IPS DF 6.9 (cell line): ENCODE measurements around the gene RAPSN.

Experiments
- DNase-seq: peaks from one replicate; pipeline ENCODE4 v3.0.0-alpha.2; 2013; ENCODE audit warnings: low read depth, low spot score
- H3K27ac ChIP-seq: one replicate; pipeline ENCODE4 v1.5.1; 2013; ENCODE audit warnings: low read length, control low read depth
- H3K27me3 ChIP-seq: 2 replicates; pipeline ENCODE4 v1.6.1; 2013; ENCODE audit warnings: mild to moderate bottlenecking, low read length; ENCODE audit not compliant: control insufficient read depth, insufficient read depth
- H3K36me3 ChIP-seq: 2 replicates; pipeline ENCODE4 v1.6.1; 2013; ENCODE audit warnings: low read length; ENCODE audit not compliant: control insufficient read depth, insufficient read depth
- H3K4me1 ChIP-seq: 2 replicates; pipeline ENCODE4 v1.6.1; 2013; ENCODE audit warnings: low read length; ENCODE audit not compliant: control insufficient read depth, insufficient read depth
- H3K4me3 ChIP-seq: 2 replicates; pipeline ENCODE4 v1.5.1; 2013; ENCODE audit warnings: mild to moderate bottlenecking, low read length
- H3K9me3 ChIP-seq: 2 replicates; pipeline ENCODE4 v1.6.1; 2013; ENCODE audit warnings: low read length, inconsistent platforms; ENCODE audit not compliant: control insufficient read depth, insufficient read depth
- WGBS: extraction: QIAGEN DNeasy Blood & Tissue Kit; methylation state at CpG from one replicate; pipeline ENCODE4 v1.1.7; 2013; ENCODE audit warnings: mixed read lengths, missing lambda C conversion rate; ENCODE audit not compliant: insufficient read length, insufficient coverage; 5-methylcytosine and 5-hydroxymethylcytosine counted together

RAPSN gene

DNA sequence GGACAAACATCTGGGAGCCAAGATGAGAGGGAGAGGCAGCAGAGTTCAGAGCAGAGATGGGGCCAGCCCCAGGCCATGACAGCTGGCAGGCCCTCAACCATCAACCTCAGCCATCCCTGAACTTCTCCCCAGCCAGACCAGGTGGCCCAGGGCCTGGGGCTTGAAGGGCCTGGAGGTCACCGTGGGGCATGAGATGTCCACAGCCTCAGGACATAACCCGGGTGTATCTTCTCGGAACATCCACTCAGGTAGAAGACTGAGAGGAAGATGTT is 53.0 kb downstream of the RAPSN start:
- no peaks in the 10 kb centered on the region for H3K9me3 ChIP-seq
- WGBS, result no CpG with 5 or more reads among the region's 3 CpGs
- no peaks in the 10 kb centered on the region; the same call in 1 of the 2 replicates for H3K4me1 ChIP-seq
- H3K36me3 ChIP-seq, result no peaks in the 10 kb centered on the region
- H3K27me3 ChIP-seq, result no peaks in the 10 kb centered on the region
- H3K4me3 ChIP-seq, result no peak overlapping the region
- no peak overlapping the region for H3K27ac ChIP-seq
- DNase-seq, result no peak

DNA sequence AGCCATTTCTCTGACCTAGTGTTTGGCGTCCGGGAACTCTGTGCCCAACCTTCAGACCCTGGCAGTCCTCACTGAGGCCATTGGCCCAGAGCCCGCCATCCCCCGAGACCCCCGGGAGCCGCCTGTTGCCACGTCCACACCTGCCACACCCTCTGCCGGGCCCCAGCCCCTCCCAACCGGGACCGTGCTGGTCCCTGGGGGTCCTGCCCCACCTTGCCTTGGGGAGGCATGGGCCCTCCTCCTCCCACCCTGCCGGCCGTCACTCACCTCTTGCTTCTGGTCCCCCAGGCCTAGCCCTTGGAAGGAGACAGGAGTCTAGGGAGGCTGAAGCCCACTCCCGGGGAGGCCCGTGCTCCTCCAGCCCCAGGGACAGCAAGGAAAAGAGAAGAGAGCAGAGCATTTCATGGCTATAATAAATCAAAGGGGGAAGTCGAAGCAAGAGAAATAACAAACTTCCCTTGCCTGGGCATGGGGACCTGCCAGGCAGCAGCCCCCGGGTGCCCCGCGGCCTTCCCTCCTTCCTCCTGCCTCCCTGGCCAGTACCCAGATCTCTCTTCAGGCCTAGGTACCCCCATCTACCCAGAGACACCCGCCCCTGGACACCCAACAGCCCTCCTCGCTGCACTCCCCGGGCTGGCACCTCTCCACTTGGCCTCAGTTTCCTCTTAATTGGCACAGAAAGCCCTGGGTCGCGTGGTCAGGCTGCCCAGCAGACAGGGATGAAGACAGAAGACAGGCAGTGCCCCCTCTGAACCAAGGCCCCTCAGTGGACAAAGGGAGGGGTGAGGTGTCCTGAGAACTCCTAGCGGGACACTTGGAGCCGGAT is 53.5 kb downstream of the RAPSN start:
- Histone ChIP-seq H3K4me3 (no peak overlapping the region), H3K4me1 (no peaks in the 10 kb centered on the region; the same call in 1 of the 2 replicates), H3K36me3 (no peaks in the 10 kb centered on the region), H3K27ac (no peak overlapping the region), H3K9me3 (no peaks in the 10 kb centered on the region), H3K27me3 (no peaks in the 10 kb centered on the region)
- no CpG with 5 or more reads among the region's 25 CpGs for WGBS
- no peak for DNase-seq

DNA sequence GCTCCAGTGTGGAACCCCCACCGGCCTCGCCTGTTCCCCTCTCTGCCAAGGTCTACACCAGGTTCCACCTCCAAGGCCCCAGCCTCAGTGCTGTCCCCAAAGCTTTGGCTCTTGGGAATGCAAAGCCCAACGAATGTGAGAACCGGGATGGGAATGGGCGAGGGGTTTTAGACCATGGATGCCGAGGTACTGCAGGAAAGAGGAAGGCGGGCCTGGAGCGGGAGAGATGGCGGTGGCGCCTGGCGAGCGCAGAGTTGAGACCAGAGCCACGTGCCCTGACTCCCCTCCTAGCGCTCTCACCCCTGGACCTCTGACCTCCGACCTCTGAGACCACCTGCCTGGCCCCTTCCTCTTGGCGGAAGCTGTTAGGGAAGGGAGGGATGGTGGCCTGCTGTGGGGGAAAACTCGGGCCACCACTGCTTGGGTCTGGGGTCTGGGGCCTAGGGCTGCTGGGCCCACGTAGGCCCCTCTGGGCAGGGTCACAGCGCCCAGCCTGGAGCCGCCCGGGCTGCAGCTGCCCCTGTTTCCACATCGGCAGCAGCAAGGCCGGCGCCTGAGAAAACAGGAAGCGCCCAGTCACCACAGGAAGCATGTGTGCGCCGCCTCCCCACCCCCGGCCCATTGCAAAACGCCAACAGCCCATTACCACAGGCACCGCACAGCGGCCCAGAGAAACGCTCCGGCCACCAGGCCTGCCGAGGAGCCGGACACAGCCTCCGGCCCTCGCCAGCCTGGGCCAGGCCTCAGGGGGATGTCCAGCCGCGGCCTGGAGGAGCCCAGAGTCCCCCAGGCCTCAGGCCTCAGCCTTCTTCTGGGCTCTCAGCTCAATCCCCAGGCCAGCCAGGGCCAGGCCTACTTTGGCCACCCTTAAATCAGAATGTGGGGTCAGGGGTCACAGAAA is 54.4 kb downstream of the RAPSN start:
- Histone ChIP-seq H3K9me3 (no peaks in the 10 kb centered on the region), H3K4me3 (no peak overlapping the region), H3K36me3 (no peaks in the 10 kb centered on the region), H3K27ac (no peak overlapping the region), H3K4me1 (no peaks in the 10 kb centered on the region; the same call in 1 of the 2 replicates), H3K27me3 (no peaks in the 10 kb centered on the region)
- DNase-seq, result no peak
- WGBS, result no CpG with 5 or more reads among the region's 39 CpGs

DNA sequence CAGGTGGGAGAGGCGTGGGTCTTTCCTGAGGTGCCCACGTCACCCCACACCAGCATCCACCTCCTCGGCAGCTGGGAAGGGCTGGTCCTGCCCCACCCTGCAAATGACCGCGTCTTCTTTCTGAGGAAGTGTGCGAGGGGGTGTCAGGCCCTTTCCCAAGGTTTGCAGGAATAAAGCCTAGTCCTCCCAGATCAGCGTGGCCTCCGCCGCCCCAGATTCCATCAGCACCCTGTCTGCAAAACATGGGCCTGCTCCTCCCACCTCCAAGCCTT is 55.0 kb downstream of the RAPSN start:
- DNase-seq, result no peak
- Histone ChIP-seq H3K27ac (no peak overlapping the region), H3K4me1 (no peaks in the 10 kb centered on the region; the same call in 1 of the 2 replicates), H3K9me3 (no peaks in the 10 kb centered on the region), H3K4me3 (no peak overlapping the region), H3K36me3 (no peaks in the 10 kb centered on the region), H3K27me3 (no peaks in the 10 kb centered on the region)
- WGBS, result no CpG with 5 or more reads among the region's 9 CpGs

DNA sequence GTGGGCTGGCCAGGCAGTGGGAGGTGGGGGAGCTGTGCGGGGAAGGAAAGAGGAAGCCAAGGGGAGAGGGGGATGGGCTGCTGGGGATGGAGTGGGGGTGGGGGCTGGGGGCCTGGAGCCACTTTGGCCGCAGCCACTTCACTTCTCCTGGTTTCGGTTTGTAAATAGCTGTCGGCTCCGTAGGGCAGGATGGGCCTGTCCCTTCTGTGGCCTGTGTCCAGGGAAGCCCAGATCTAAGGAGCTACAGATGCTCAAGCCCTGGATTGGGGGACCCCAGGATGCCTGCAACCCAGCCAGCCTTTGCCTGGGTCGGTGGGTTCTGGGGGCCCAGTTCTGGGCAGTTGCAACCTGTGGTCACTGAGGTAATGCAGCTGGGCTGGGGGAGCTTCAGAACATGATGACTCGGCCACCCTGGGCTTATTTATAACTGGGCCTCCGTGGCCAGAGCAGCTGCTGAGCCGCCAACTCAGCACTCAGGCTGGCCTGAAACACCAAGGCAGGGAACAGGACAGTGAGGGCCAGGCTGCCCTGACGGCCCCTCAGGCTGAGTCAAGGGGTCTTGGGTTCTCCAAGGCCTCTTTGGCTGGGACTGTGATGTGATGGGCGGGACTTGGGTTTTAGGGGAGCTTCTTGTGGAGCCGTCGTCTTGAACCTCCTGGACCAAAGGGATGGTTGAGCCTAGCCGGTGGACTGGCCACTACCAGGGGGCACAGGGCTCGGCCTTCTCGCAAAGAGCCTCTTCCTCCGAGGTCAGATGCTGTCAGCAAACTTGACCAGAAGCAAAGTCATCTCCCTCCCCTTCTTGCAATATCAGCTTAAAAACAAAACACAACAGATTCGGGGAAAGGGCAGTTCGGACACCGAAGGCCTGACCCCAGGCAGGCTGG is 55.5 kb downstream of the RAPSN start:
- Histone ChIP-seq H3K9me3 (no peaks in the 10 kb centered on the region), H3K27me3 (no peaks in the 10 kb centered on the region), H3K27ac (no peak overlapping the region), H3K4me3 (no peak overlapping the region), H3K36me3 (no peaks in the 10 kb centered on the region), H3K4me1 (no peaks in the 10 kb centered on the region; the same call in 1 of the 2 replicates)
- DNase-seq, result no peak
- WGBS, result no CpG with 5 or more reads among the region's 20 CpGs

DNA sequence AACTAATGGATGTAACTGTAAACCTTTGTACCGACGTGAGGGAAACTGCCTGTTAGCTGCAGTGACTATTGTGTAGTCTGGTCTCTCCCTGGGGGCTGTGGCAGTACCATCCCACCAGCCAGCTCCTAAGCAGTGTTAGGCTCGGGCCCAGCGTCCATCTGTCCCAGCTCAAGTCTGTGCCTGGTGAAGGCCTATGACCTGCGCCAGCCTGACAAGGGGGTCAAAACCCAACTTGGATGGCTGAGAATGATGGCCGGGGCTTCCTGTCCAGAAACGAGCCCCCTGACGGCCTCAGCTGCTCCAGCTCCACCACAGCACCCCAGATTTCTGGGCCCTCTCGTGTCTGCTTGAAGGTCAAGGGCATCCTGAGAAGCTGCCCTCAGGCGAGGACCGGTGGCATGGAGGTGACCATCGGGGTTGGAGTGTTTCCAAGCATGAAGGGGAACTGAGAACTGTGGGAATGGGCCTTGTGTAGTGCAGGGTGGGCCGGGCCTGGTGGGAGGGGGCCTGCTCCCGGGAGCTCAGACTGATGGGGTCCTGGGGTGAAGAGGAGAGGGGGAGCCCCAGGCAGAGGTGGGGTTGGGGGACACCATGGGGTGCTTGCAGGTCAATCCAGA is 56.3 kb downstream of the RAPSN start:
- H3K36me3 ChIP-seq, result no peaks in the 10 kb centered on the region
- no CpG with 5 or more reads among the region's 14 CpGs for WGBS
- DNase-seq, result no peak
- no peak overlapping the region for H3K27ac ChIP-seq
- no peaks in the 10 kb centered on the region; the same call in 1 of the 2 replicates for H3K4me1 ChIP-seq
- no peaks in the 10 kb centered on the region for H3K27me3 ChIP-seq
- no peak overlapping the region for H3K4me3 ChIP-seq
- no peaks in the 10 kb centered on the region for H3K9me3 ChIP-seq

DNA sequence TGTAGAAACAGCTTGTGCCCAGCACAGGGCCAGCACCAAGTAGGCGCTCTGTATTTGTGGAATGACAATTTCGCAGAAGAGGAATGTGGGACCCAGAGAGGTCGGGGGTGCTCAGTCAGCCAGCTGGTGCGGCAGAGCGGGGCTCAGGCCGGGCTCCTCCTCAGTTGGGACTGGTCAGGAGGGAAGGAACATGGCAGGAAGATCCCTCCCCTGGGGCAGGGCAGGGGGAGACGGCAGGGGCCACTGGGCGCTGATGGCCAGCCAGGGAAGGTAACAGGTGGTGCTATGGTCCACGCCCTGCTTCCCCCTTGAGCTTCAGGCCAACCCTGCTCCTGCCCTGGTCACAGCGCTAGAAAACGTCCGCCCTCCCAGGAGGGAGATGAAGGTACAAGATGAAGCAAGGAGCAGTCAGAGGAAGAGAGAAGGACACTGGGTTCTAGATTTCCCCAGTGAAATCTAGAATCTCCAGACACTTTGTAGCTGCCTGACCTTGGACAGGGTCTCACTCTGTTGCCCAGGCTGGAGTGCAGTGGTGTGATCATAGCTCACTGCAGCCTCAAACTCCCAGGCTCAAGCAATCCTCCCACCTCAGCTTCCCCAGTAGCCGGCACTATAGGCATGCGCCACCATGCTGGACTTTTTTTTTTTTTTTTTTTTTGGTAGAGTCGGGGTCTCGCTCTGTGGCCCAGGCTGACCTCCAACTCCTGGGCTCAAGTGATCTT is 57.1 kb downstream of the RAPSN start:
- WGBS, result no CpG with 5 or more reads among the region's 16 CpGs

DNA sequence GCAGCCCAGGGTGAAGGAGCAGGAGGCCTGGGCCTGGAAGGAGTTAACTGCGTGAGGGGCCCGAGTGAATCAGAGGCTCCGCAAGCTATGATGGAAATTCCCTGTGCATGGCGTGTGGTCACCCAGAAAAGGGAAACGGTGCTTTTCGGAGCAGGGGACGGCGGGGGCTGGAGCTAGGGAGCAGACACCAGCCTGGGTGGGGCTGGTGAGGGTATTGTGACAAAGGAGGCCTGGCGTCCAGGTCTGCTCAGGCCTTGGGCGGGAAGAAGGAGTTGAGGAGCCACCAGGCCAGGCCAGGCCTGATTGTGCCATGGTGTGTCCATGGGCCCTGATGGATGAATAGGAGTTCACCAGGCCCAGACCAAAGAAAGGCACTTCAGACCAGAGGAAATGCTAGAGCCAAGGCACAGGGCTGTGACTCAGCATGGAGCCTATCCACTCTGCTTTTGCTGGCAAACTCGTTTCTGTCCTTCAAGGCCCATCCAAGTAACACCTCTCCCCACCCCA is 57.8 kb downstream of the RAPSN start:
- H3K4me1 ChIP-seq, result no peaks in the 10 kb centered on the region; the same call in 1 of the 2 replicates
- no peaks in the 10 kb centered on the region for H3K27me3 ChIP-seq
- no peak overlapping the region for H3K27ac ChIP-seq
- no CpG with 5 or more reads among the region's 11 CpGs for WGBS
- no peaks in the 10 kb centered on the region for H3K9me3 ChIP-seq
- DNase-seq, result no peak
- H3K4me3 ChIP-seq, result no peak overlapping the region
- H3K36me3 ChIP-seq, result no peaks in the 10 kb centered on the region

More for the DNA sequence above, 57.1 kb downstream of the RAPSN start:
- no peak for DNase-seq
- no peak overlapping the region for H3K27ac ChIP-seq
- no peaks in the 10 kb centered on the region for H3K9me3 ChIP-seq
- no peaks in the 10 kb centered on the region for H3K27me3 ChIP-seq
- no peak overlapping the region for H3K4me3 ChIP-seq
- H3K36me3 ChIP-seq, result no peaks in the 10 kb centered on the region
- no peaks in the 10 kb centered on the region; the same call in 1 of the 2 replicates for H3K4me1 ChIP-seq

DNA sequence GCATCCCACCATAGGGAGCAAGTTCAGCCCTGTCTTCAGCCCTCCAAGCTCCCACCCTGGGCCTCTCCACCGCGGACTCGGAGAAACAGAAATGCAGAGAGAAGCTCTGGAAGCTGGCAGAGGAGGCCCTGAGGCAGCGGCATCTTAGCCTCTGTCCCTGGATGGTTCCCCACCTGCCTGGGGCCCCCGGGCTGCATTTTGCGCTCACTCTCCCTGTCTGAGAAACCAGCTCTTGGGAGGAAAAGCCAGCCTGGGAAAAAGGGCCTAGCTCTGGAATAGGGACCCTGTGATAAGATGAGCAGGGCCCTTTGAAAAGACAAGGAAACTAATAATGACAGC is 58.5 kb downstream of the RAPSN start:
- Histone ChIP-seq H3K27me3 (no peaks in the 10 kb centered on the region), H3K27ac (no peak overlapping the region), H3K4me1 (no peaks in the 10 kb centered on the region; the same call in 1 of the 2 replicates), H3K4me3 (no peak overlapping the region), H3K36me3 (no peaks in the 10 kb centered on the region), H3K9me3 (no peaks in the 10 kb centered on the region)
- WGBS, result no CpG with 5 or more reads among the region's 6 CpGs
- no peak for DNase-seq
